ENCODE data around the gene LRIG1.

DNA sequence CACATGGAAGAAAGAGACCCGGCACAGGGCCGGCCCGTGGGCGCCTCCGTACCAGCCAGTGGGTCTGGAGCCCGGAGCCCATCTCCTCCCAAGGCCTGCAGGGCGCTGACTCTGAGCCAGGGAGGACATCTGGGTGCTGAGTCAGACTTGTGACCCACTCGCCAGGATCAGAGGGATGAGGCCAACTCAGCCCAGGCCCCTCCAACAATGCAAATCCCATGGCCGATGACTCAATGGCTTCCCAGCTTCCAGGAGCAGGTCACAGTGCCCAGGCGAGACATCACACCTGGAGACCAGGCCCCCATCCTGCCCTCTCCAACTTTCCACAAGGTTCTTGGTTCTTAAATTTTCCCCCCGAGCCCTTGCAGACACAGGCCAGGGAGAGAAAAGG, 95.1 kb downstream of the LRIG1 start:
- TF ChIP-seq ZSCAN23 (tag by site-specific recombination; IDR thresholded peaks at IDR 0.05): no peak
- TF ChIP-seq KLF7 (tag by site-specific recombination; IDR thresholded peaks at IDR 0.05; ENCODE audit: borderline replicate concordance): no peak
- TF ChIP-seq ZNF10 (tag by site-specific recombination; IDR thresholded peaks at IDR 0.05): no peak
- TF ChIP-seq CTCF (tag by site-specific recombination; IDR thresholded peaks at IDR 0.05): no peak
- TF ChIP-seq, protein P1, sequence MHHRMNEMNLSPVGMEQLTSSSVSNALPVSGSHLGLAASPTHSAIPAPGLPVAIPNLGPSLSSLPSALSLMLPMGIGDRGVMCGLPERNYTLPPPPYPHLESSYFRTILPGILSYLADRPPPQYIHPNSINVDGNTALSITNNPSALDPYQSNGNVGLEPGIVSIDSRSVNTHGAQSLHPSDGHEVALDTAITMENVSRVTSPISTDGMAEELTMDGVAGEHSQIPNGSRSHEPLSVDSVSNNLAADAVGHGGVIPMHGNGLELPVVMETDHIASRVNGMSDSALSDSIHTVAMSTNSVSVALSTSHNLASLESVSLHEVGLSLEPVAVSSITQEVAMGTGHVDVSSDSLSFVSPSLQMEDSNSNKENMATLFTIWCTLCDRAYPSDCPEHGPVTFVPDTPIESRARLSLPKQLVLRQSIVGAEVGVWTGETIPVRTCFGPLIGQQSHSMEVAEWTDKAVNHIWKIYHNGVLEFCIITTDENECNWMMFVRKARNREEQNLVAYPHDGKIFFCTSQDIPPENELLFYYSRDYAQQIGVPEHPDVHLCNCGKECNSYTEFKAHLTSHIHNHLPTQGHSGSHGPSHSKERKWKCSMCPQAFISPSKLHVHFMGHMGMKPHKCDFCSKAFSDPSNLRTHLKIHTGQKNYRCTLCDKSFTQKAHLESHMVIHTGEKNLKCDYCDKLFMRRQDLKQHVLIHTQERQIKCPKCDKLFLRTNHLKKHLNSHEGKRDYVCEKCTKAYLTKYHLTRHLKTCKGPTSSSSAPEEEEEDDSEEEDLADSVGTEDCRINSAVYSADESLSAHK (tag by site-specific recombination; IDR thresholded peaks at IDR 0.05): no peak
- TF ChIP-seq ZNF610 (tag by site-specific recombination; IDR thresholded peaks at IDR 0.05; ENCODE audit: borderline replicate concordance): no peak
- TF ChIP-seq, protein P2, sequence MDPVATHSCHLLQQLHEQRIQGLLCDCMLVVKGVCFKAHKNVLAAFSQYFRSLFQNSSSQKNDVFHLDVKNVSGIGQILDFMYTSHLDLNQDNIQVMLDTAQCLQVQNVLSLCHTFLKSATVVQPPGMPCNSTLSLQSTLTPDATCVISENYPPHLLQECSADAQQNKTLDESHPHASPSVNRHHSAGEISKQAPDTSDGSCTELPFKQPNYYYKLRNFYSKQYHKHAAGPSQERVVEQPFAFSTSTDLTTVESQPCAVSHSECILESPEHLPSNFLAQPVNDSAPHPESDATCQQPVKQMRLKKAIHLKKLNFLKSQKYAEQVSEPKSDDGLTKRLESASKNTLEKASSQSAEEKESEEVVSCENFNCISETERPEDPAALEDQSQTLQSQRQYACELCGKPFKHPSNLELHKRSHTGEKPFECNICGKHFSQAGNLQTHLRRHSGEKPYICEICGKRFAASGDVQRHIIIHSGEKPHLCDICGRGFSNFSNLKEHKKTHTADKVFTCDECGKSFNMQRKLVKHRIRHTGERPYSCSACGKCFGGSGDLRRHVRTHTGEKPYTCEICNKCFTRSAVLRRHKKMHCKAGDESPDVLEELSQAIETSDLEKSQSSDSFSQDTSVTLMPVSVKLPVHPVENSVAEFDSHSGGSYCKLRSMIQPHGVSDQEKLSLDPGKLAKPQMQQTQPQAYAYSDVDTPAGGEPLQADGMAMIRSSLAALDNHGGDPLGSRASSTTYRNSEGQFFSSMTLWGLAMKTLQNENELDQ (tag by site-specific recombination; IDR thresholded peaks at IDR 0.05; ENCODE audit: low read depth): no peak
- no peak for TF ChIP-seq ZNF24 (tag by site-specific recombination; IDR thresholded peaks at IDR 0.05)
- TF ChIP-seq, protein P3, sequence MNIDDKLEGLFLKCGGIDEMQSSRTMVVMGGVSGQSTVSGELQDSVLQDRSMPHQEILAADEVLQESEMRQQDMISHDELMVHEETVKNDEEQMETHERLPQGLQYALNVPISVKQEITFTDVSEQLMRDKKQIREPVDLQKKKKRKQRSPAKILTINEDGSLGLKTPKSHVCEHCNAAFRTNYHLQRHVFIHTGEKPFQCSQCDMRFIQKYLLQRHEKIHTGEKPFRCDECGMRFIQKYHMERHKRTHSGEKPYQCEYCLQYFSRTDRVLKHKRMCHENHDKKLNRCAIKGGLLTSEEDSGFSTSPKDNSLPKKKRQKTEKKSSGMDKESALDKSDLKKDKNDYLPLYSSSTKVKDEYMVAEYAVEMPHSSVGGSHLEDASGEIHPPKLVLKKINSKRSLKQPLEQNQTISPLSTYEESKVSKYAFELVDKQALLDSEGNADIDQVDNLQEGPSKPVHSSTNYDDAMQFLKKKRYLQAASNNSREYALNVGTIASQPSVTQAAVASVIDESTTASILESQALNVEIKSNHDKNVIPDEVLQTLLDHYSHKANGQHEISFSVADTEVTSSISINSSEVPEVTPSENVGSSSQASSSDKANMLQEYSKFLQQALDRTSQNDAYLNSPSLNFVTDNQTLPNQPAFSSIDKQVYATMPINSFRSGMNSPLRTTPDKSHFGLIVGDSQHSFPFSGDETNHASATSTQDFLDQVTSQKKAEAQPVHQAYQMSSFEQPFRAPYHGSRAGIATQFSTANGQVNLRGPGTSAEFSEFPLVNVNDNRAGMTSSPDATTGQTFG (tag by site-specific recombination; IDR thresholded peaks at IDR 0.05; ENCODE audit: borderline replicate concordance): no peak
- TF ChIP-seq ZBTB11 (tag by site-specific recombination; conservative IDR thresholded peaks at IDR 0.05; ENCODE audit: low read depth): no peak
- TF ChIP-seq PBX3 (CRISPR knock-in tag; IDR thresholded peaks at IDR 0.05): no peak
